Nephron (organoid): Measurements from ENCODE around the gene CLDN14.

ENCODE experiments used
- H3K27ac Mint-ChIP-seq, 3 experiments: 2 replicates each; pipeline ENCODE4 v1.8.0; 2020; ENCODE audit warnings: mixed read lengths in 3 of 3, mild to moderate bottlenecking in 2 of 3, moderate library complexity in 1 of 3
- H3K27me3 Mint-ChIP-seq: 2 replicates; pipeline ENCODE4 v1.8.0; 2021; ENCODE audit warnings: low read depth, mild to moderate bottlenecking, moderate library complexity, mixed read lengths
- H3K36me3 Mint-ChIP-seq: 2 replicates; pipeline ENCODE4 v1.8.0; 2020; ENCODE audit warnings: low read depth, mixed read lengths
- H3K4me1 Mint-ChIP-seq: 2 replicates; pipeline ENCODE4 v1.8.0; 2020; ENCODE audit warnings: mixed read lengths
- H3K4me3 Mint-ChIP-seq, 3 experiments: 2 replicates each; pipeline ENCODE4 v1.8.0; 2020; ENCODE audit warnings: mild to moderate bottlenecking in 3 of 3, mixed read lengths in 3 of 3, moderate library complexity in 2 of 3
- H3K9me3 Mint-ChIP-seq: 2 replicates; pipeline ENCODE4 v1.8.0; 2020; ENCODE audit warnings: mixed read lengths
- CTCF ChIP-seq, 3 experiments: fragments of 200-600 bp; sonication (generic); IDR thresholded peaks; one replicate each; pipeline ENCODE4 v1.5.0; 2021; ENCODE audit warnings: antibody characterized with exemption in 3 of 3; ENCODE audit not compliant: unreplicated experiment in 3 of 3

The CLDN14 gene

GRCh38 chr21:36479415-36480402, at the start of gene CLDN14:
Gene CLDN14 (minus strand): TSS chr21:36480122. CDS start chr21:36461695, 18,427 bp downstream.
- H3K4me3 Mint-ChIP-seq = no peak within 1 kb of the TSS
- no peak for TF ChIP-seq CTCF (IDR thresholded peaks at IDR 0.05; ENCODE audit: unreplicated experiment in 3 of 3)
- no peaks in the 10 kb centered on the region for H3K4me1 Mint-ChIP-seq
- no peak within 1 kb of the TSS for H3K27ac Mint-ChIP-seq
- H3K9me3 Mint-ChIP-seq = no peaks in the 10 kb centered on the region
- H3K27me3 Mint-ChIP-seq = peaks cover 15% of the 10 kb centered on the region
- no peaks in the 10 kb centered on the region for H3K36me3 Mint-ChIP-seq

DNA sequence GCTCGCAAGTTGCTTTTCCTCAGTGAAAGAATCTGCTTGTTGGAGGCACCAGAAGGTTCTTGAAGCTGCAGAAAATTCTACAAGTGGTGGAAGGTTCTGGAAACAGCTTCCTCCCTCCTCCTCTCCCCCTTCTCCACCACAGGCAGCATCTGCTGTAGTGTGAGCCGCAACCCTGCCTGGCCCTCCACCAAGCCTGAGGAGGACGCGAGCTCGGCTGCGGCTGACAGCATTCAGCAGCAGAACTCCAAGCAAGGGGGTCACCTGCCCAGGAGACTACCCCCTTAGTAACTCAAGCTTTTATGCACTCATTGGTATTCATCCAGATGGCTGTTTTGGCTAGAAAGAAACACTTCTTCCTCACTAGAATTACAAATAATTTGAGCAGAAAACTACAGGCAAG, 48.8 kb upstream of the CLDN14 start:
- Mint-ChIP-seq H3K9me3 (no peaks in the 10 kb centered on the region), H3K4me1 (peaks cover 4% of the 10 kb centered on the region), H3K4me3 (no peak overlapping the region), H3K27me3 (peaks cover 35% of the 10 kb centered on the region), H3K27ac (peak overlapping the region in 1 of 3 experiments; percentile 47), H3K36me3 (no peaks in the 10 kb centered on the region)
- no peak for TF ChIP-seq CTCF (IDR thresholded peaks at IDR 0.05; ENCODE audit: unreplicated experiment in 3 of 3)

DNA sequence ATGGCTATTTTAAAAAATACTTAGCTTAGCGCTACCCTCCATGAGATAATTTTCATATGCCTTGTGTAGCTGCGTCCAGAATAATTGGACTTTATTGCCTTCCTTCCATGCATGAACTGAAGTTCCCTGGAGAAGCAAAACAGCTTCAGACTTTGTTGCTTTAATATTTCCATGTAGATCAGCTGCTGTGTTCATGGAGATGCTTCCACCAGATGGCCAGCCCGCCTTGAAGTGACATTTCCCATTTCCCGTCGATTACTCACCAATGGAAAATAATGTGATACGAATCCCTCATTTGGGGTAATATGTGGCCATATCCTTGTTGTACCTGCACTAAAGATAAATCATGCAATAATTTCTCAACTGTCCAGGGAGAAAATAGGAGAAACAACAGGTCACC, 47.4 kb upstream of the CLDN14 start:
- Mint-ChIP-seq H3K36me3 (no peaks in the 10 kb centered on the region), H3K4me3 (no peak overlapping the region), H3K4me1 (peaks cover 14% of the 10 kb centered on the region), H3K27me3 (peaks cover 31% of the 10 kb centered on the region), H3K27ac (peak overlapping the region in 1 of 3 experiments; percentile 9), H3K9me3 (no peaks in the 10 kb centered on the region)
- TF ChIP-seq CTCF (IDR thresholded peaks at IDR 0.05; ENCODE audit: unreplicated experiment in 3 of 3) = no peak

DNA sequence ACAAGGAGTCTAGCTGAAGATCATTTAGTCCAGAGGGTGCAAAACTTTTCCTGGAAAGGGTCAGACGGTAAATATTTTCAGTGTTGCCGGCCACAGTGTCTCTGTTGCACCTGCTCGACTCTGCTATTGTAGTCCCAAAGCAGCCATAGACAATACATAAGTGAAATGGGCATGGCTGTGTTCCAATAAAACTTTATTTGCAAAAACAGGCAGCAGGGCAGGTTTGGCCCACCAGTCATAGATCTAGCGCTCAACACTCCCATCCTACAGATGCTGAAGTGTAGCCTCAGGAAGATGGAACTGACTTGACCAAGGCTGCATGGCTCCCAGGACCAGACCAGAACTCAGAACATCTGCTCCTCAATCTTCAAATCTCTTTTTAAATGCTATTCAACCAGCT, 46.2 kb upstream of the CLDN14 start:
- no peaks in the 10 kb centered on the region for H3K9me3 Mint-ChIP-seq
- TF ChIP-seq CTCF (IDR thresholded peaks at IDR 0.05; ENCODE audit: unreplicated experiment in 3 of 3) = no peak
- no peak overlapping the region for H3K4me3 Mint-ChIP-seq
- peaks cover 23% of the 10 kb centered on the region for H3K4me1 Mint-ChIP-seq
- H3K27ac Mint-ChIP-seq = no peak overlapping the region
- H3K27me3 Mint-ChIP-seq = peaks cover 36% of the 10 kb centered on the region
- H3K36me3 Mint-ChIP-seq = no peaks in the 10 kb centered on the region

DNA sequence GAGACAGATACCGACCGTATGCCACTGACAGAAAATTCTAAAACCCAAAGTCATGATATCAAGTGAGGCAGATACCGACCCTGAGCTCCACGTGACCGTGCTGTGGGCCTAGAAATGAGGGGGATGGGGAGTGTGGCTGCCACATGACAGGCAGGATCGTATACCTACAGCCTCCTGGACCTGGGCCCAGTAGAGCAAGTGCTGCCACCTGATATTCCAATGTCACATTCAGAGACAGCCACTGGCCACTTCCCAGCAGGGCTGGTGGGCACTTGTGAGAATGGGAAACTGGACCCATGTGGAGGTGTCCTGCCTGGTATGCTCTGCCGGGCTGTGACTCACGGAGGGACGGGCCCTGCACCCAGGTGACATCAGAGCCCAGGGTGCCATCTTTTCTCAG, 44.6 kb upstream of the CLDN14 start:
- Mint-ChIP-seq H3K36me3 (no peaks in the 10 kb centered on the region), H3K4me3 (no peak overlapping the region), H3K27ac (no peak overlapping the region), H3K9me3 (peaks cover 5% of the 10 kb centered on the region), H3K4me1 (peaks cover 23% of the 10 kb centered on the region), H3K27me3 (peaks cover 34% of the 10 kb centered on the region)
- TF ChIP-seq CTCF (IDR thresholded peaks at IDR 0.05; ENCODE audit: unreplicated experiment in 3 of 3) = no peak
